Brain microvascular endothelial cell (primary cell): Measurements from ENCODE around the gene MAN2A1.

Experiments used
- DNase-seq: peaks from one replicate; pipeline ENCODE4 v3.0.0-alpha.2; 2020
- H3K27ac ChIP-seq: fragments of 250-450 bp; sonication (Bioruptor Pico); 2 replicates; pipeline ENCODE4 v1.5.1; 2020; ENCODE audit warnings: mild to moderate bottlenecking, moderate library complexity
- H3K27me3 ChIP-seq: fragments of 250-450 bp; sonication (Bioruptor Pico); replicated peaks from 2 replicates; pipeline ENCODE4 v1.5.1; 2020; ENCODE audit warnings: mild to moderate bottlenecking
- H3K36me3 ChIP-seq: fragments of 250-450 bp; sonication (Bioruptor Pico); replicated peaks from 2 replicates; pipeline ENCODE4 v1.5.1; 2020; ENCODE audit warnings: mild to moderate bottlenecking
- H3K4me3 ChIP-seq: 2 replicates; pipeline ENCODE4 v1.5.1; 2011; ENCODE audit warnings: low read depth, mild to moderate bottlenecking, control low read depth, low read length, moderate library complexity
- CTCF ChIP-seq: IDR thresholded peaks from 2 replicates; pipeline ENCODE4 v1.5.1; 2011; ENCODE audit warnings: low read depth, mild to moderate bottlenecking, moderate library complexity, low read length, control low read depth, inconsistent platforms; ENCODE audit errors: missing control alignments
- in situ Hi-C: cut with HindIII; loops from 2 replicates; pipeline ENCODE4 v1.10.0; 2017; ENCODE audit warnings: low sequenced_read_pairs, low pct_ligation_motif_present

Gene MAN2A1

GRCh38 chr5:109907731-109908130 lies 218.0 kb downstream of the MAN2A1 start:
- peak; percentile 43 for DNase-seq
- Histone ChIP-seq H3K36me3 (no peaks in the 10 kb centered on the region), H3K27me3 (no peaks in the 10 kb centered on the region), H3K4me3 (no peak overlapping the region), H3K27ac (no peak overlapping the region)
- TF ChIP-seq CTCF, result no peak
- in situ Hi-C loops, result no loop called here

- Histone ChIP-seq H3K27ac (no peak overlapping the region), H3K4me3 (no peak overlapping the region), H3K27me3 (no peaks in the 10 kb centered on the region), H3K36me3 (no peaks in the 10 kb centered on the region)
- DNase-seq, result no peak
- in situ Hi-C loops, result no loop called here
- no peak for TF ChIP-seq CTCF
These were observed 218.6 kb downstream of the MAN2A1 start for GRCh38 chr5:109908366-109908765.

GRCh38 chr5:109910874-109911273 lies 221.1 kb downstream of the MAN2A1 start:
- Histone ChIP-seq H3K27ac (no peak overlapping the region), H3K27me3 (no peaks in the 10 kb centered on the region), H3K4me3 (no peak overlapping the region), H3K36me3 (no peaks in the 10 kb centered on the region)
- in situ Hi-C loops, result no loop called here
- no peak for DNase-seq
- TF ChIP-seq CTCF, result no peak

GRCh38 chr5:109911731-109912130 lies 222.0 kb downstream of the MAN2A1 start:
- DNase-seq, result peak; percentile 57
- Histone ChIP-seq H3K27ac (no peak overlapping the region), H3K36me3 (no peaks in the 10 kb centered on the region), H3K4me3 (no peak overlapping the region), H3K27me3 (no peaks in the 10 kb centered on the region)
- in situ Hi-C loops, result no loop called here
- no peak for TF ChIP-seq CTCF

GRCh38 chr5:109914906-109915305 lies 225.2 kb downstream of the MAN2A1 start:
- Histone ChIP-seq H3K36me3 (no peaks in the 10 kb centered on the region), H3K27me3 (no peaks in the 10 kb centered on the region), H3K4me3 (no peak overlapping the region), H3K27ac (no peak overlapping the region)
- in situ Hi-C loops, result no loop called here
- TF ChIP-seq CTCF, result no peak
- DNase-seq, result no peak

GRCh38 chr5:109916481-109917153 lies 226.9 kb downstream of the MAN2A1 start:
- Histone ChIP-seq H3K36me3 (no peaks in the 10 kb centered on the region), H3K27me3 (no peaks in the 10 kb centered on the region), H3K4me3 (no peak overlapping the region), H3K27ac (no peak overlapping the region)
- in situ Hi-C loops, result no loop called here
- TF ChIP-seq CTCF, result no peak
- DNase-seq, result no peak
